HFFc6 (cell line): ENCODE measurements around the gene CEND1. TPM values are rescaled to one million over a fixed set of nuclear protein-coding genes. Genes with fewer than 3 reads are reported as not detected.

ENCODE experiments used
- DNase-seq: peaks from one replicate; pipeline ENCODE4 v3.0.0-alpha.2; 2018
- H3K27ac Mint-ChIP-seq: 2 replicates; pipeline ENCODE4 v1.8.0; 2020; ENCODE audit warnings: mild to moderate bottlenecking, mixed read lengths
- H3K27me3 Mint-ChIP-seq: 2 replicates; pipeline ENCODE4 v1.8.0; 2021; ENCODE audit warnings: mild to moderate bottlenecking, moderate library complexity, mixed read lengths; ENCODE audit not compliant: insufficient read depth
- H3K36me3 Mint-ChIP-seq: 2 replicates; pipeline ENCODE4 v1.8.0; 2021; ENCODE audit warnings: low read depth, mixed read lengths
- H3K4me1 Mint-ChIP-seq: 2 replicates; pipeline ENCODE4 v1.8.0; 2020; ENCODE audit warnings: low read depth, mixed read lengths
- H3K4me3 Mint-ChIP-seq: 2 replicates; pipeline ENCODE4 v1.8.0; 2020; ENCODE audit warnings: mild to moderate bottlenecking, moderate library complexity, mixed read lengths
- H3K9me3 Mint-ChIP-seq: 2 replicates; pipeline ENCODE4 v1.8.0; 2020; ENCODE audit warnings: mild to moderate bottlenecking, mixed read lengths
- CTCF ChIP-seq: fragments of 200-600 bp; sonication (generic); IDR thresholded peaks from 2 replicates; pipeline ENCODE4 v1.5.0; 2021; ENCODE audit warnings: antibody characterized with exemption, mild to moderate bottlenecking
- total RNA-seq, 6 experiments: library from RNA; stranded (reverse); fragmentation: NEBNext Ultra II Directional; extraction: Animal tissue kit (Norgen Biotek cat#: 25700); gene quantifications; 2 replicates in 1 of 6; 3 replicates in 5 of 6; pipeline ENCODE4 v1.2.3, GENCODE V29; 2021

Gene CEND1
- total RNA-seq, 6 experiments from 2014 or later = 8.2 to 12.2 (median 11.0) TPM

- Mint-ChIP-seq H3K27ac (peak overlapping the region; percentile 82), H3K36me3 (no peaks in the 10 kb centered on the region; the same call in 1 of the 2 replicates), H3K27me3 (peaks cover 4% of the 10 kb centered on the region; the same call in 1 of the 2 replicates), H3K9me3 (no peaks in the 10 kb centered on the region), H3K4me1 (peaks cover 17% of the 10 kb centered on the region), H3K4me3 (peak overlapping the region; percentile 93)
- no peak for DNase-seq
- TF ChIP-seq CTCF = peak; percentile 29
Measured at GRCh38 chr11:774873-775592, 14.9 kb downstream of the CEND1 start.

- no peak for TF ChIP-seq CTCF
- Mint-ChIP-seq H3K36me3 (no peaks in the 10 kb centered on the region; the same call in 1 of the 2 replicates), H3K27ac (no peak overlapping the region), H3K4me1 (peaks cover 17% of the 10 kb centered on the region), H3K4me3 (no peak overlapping the region), H3K27me3 (peaks cover 4% of the 10 kb centered on the region; the same call in 1 of the 2 replicates), H3K9me3 (no peaks in the 10 kb centered on the region)
- no peak for DNase-seq
Measured at GRCh38 chr11:773830-774229, 16.1 kb downstream of the CEND1 start.

- Mint-ChIP-seq H3K27ac (no peak overlapping the region), H3K9me3 (no peaks in the 10 kb centered on the region), H3K36me3 (no peaks in the 10 kb centered on the region; the same call in 1 of the 2 replicates), H3K4me3 (no peak overlapping the region), H3K4me1 (peaks cover 17% of the 10 kb centered on the region), H3K27me3 (peaks cover 4% of the 10 kb centered on the region; the same call in 1 of the 2 replicates)
- DNase-seq = no peak
- TF ChIP-seq CTCF = no peak
Measured at GRCh38 chr11:773425-773824, 16.5 kb downstream of the CEND1 start.

- no peaks in the 10 kb centered on the region; the same call in 1 of the 2 replicates for H3K36me3 Mint-ChIP-seq
- no peak overlapping the region for H3K4me3 Mint-ChIP-seq
Measured at GRCh38 chr11:772429-773390, 17.2 kb downstream of the CEND1 start.

More at GRCh38 chr11:772429-773390, 17.2 kb downstream of the CEND1 start:
- Mint-ChIP-seq H3K9me3 (no peaks in the 10 kb centered on the region), H3K4me1 (peaks cover 17% of the 10 kb centered on the region), H3K27ac (no peak overlapping the region), H3K27me3 (peaks cover 4% of the 10 kb centered on the region; the same call in 1 of the 2 replicates)
- no peak for TF ChIP-seq CTCF
- no peak for DNase-seq
